Hematopoietic multipotent progenitor cell treated with erythropoietin and hydrocortisone succinate and interleukin-3 and kit ligand, for 4 days (in vitro differentiated cells): ENCODE data around the gene P3R3URF.

Source experiments
- DNase-seq: peaks from one replicate; pipeline ENCODE4 v3.0.0-alpha.2; 2015

The P3R3URF gene

DNA sequence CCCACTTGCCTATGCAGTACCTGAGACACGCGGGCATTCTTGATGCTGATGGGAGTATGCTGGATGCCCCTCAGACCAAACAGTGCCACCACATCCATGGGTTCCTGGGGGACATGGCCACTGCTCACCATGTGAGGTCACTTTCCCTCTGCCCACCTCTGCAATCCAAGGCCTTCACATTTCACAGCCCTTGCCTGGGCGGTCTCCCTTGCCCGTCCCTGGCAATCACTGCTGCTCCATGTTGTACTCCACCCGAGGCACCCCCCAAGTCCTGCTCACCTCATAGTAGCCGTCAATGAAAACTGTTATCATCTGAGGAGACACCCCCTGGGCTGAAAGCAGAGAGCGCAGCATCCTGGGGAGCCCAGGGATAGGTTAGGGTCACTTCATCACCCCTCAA, 17.0 kb upstream of the P3R3URF start:
- DNase-seq: no peak

DNA sequence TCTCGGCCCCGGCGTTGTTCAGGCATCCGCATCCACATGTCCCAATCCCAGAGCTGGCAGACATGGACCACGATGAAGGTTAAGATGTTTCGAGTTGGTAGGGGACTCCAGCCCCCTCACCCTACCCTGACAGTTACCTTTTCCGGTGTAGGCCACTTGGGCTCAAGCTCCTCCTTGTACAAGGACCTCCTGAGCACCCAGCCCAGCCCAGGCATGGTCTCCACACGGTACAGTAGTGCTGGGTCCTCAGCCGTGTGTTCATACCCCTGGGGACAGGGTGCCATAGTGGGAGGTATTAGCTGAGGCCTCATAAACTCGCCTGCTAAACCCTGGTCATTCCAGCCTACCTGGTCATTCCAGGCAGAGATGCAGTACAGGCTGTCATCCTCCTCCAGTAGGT, 15.9 kb upstream of the P3R3URF start:
- DNase-seq: no peak

DNA sequence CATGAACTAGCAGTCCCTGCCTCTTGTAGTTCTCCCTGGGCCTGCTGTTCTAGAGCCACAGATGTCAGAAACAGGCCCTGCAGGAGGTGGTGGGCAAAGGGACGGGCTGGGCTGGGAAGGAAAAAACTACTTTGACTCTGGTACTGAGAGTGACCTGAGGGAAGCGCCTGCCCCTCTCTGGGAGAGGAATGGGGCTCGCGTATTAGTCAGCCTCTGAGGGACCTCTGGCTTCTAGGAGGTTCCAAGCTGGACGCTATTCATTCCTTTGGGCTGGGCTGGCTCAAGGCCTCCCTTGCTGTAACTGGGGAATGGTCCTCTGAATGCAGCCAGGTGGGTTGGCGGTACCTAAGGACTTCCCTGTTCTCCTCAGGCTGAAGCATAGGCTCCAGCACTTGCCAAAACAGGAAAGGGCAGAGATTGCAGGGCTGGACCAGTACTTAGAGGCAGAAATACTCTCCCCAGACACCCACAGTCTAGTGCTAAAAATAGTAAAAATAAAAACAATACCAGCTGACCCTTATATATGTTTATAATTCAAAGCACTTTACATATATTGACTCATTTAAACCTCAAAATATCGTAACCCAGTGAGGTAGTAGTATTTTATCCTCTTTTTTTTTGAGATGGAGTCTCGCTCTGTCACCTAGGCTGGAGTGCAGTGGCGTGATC, 14.9 kb upstream of the P3R3URF start:
- DNase-seq: no peak

DNA sequence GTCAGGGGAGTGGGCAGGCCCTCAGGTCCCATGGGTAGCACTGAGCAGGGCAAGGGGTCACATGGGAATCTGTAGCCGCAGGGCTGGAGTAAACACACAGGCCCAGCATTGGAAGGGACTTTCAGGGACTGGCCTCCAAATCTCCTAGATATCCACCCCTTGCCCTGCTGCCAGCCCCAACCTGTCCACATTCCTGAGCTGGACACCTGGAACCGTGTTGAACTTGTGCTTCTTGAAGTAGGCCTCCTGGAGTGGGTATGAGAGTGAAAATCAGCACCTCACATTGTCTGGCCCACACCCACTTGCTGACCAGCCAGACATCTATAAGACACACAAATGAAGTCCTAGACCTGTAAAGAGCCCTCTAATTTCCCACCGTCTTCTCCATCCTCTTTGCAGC, 14.3 kb upstream of the P3R3URF start:
- no peak for DNase-seq

DNA sequence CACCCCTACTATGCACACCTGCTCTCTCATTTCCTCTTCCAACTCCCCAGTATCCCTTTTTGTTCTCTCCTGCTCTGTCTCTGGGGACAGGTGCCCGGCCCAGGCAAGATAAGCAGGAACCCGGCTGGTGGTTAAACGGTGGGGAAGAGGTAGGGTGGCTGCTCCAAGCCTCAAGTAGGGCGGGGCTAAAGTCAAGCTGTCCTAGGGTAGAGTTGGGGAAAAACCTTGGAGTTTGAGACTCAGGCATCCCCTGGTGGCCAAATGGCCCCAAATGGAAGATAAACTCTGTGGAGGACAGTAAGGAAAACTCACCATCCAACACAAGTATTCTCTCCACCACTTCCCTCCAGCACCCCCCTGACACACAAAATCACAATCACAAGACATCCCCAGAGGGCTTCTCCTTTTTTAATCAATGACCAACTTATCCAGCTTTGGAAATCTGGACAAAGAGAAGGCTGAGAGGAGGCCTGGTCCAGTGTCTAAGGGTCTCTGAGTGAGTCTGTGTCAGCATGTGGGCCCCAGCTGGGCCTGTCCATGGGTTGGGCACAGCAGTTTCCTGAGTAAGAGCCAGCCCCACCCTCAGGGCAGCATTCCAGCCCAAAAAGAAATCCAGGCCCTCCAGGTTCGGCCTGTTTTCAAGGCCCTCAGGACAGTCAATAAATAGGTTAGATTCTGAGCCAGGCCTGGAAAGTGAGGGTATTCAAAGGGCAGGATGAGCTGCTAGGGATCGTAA, 12.2 kb upstream of the P3R3URF start:
- DNase-seq: no peak

DNA sequence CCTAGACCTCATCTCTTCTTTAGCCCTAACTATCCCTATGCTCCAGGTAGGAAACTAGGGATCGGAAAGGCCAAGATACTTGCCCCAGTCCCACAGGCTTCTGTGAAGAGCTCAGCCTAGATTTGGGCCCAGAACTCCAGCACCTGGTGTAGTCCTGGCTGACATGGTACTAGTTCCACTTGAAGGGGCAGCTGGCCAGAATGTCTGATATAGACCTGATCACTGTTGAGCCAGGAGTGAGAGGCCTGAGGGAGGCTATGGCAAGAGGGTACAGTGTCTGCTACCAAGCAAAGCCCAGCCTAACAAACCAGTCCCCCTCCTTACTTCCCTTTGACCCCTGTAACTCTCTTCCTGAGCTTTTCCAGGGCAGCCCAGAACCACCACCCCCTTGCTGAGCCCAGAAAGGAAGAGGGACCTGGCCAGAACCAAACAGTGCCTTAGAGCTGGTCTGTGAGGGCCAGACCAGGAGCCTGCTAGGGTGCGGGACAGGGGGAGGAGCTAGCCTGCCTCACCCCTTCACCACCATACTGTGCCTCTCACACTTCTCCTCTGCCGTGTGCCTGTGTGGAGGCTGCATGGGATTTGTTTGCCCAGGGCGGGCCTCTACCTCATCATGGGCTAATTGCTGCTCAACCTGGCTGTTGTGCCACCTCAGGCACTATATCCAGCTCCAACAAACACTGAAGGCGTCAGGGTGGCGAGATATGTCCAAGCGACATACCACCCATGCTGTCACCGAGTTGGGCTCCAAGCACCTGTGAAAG, 11.0 kb upstream of the P3R3URF start:
- no peak for DNase-seq

DNA sequence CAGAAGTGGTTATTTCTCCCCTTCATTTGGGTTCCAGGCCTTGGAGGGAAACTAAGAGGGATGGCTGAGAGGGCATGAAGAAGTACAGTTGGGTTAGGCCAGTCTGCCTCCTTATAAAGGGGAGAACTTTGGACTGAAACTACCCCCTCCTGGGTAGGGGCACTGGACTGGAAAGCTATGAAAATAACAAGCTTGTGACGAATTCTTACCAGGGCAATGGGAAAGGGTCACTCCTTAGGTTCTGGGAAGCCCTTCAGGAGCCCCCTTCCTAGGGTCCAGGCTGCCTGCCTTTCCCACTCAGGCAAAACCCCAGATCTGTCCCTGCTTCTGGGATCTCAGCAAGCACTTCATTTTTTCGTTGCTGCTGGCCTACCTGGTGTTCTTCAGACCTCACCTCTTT, 9.8 kb upstream of the P3R3URF start:
- no peak for DNase-seq

DNA sequence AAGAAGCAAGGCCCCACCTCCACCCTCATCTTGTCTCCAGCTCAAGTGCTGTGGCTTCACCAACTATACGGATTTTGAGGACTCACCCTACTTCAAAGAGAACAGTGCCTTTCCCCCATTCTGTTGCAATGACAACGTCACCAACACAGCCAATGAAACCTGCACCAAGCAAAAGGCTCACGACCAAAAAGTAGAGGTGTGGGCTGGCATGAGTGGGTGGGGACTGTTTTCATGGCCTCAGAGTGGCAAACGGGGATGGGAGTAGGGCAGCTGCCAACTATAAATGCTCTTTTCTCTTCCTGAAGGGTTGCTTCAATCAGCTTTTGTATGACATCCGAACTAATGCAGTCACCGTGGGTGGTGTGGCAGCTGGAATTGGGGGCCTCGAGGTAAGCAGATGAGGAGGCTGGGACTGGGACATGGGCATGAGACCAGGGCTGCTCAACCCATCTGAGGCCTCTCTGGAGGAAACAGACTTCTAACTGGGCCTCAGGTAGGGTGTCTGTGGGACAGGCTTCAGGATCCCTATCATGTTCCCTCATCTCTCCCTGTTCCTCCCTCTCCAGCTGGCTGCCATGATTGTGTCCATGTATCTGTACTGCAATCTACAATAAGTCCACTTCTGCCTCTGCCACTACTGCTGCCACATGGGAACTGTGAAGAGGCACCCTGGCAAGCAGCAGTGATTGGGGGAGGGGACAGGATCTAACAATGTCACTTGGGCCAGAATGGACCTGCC, 8.8 kb upstream of the P3R3URF start:
- DNase-seq: no peak

DNA sequence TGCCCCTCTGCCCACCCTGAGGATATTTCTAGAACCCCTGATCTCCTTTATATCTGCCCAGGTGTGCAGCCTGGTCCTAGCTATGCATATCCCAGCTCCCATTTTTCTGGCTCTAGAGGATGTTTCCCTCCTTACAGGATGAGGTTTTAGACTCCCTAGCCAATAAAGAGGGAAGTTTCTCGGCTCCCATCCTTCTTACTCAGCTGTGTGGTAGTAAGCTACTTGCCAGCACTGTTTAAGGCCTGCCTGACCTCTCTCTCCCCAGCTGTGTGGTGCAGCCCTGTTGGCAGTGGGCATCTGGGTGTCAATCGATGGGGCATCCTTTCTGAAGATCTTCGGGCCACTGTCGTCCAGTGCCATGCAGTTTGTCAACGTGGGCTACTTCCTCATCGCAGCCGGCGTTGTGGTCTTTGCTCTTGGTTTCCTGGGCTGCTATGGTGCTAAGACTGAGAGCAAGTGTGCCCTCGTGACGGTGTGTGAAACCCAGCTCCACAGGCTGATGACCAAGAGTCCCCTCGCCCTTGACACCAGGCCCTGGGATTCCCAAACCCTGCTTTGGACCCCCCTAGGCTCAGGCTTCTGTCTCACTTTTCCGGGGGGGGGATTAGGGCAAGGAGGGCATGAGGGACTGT, 7.8 kb upstream of the P3R3URF start:
- peak; percentile 69 for DNase-seq

DNA sequence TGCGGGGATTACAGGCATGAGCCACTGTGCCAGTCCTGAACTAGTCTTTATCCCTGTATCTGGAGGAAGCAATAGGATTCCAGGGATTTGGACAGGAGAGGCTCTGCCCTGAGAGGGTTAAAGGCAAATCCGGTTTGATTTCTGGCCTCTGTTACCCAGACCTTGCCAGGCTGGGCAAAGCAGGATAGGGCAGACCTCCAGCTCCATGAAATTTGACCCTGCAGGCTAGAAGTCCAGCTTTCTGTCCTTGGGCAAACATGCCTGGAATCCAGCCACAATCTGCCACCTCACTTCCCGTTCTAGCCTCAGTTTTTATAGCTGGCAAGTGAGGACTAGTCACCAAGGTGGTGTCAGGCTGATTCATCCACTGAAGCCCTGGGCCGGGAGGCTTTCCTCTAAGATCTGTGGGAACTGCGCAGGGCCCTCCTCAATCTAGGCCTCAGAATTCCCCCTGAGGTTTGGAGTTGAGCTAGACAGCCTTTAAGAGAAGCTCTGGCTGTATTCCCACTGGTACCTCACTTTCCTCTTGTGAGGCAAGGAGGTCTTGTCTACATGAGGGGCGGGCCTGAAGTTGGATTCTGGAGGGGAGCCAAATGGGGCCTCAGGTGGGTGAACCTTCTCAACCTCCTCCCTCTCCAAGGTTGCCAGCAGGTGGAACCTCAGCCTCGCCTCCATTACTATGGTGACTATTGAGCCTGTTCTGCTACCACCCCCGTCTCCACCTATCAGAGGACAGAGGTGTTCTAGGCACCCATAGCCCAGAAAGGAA, 7.0 kb upstream of the P3R3URF start:
- no peak for DNase-seq

DNA sequence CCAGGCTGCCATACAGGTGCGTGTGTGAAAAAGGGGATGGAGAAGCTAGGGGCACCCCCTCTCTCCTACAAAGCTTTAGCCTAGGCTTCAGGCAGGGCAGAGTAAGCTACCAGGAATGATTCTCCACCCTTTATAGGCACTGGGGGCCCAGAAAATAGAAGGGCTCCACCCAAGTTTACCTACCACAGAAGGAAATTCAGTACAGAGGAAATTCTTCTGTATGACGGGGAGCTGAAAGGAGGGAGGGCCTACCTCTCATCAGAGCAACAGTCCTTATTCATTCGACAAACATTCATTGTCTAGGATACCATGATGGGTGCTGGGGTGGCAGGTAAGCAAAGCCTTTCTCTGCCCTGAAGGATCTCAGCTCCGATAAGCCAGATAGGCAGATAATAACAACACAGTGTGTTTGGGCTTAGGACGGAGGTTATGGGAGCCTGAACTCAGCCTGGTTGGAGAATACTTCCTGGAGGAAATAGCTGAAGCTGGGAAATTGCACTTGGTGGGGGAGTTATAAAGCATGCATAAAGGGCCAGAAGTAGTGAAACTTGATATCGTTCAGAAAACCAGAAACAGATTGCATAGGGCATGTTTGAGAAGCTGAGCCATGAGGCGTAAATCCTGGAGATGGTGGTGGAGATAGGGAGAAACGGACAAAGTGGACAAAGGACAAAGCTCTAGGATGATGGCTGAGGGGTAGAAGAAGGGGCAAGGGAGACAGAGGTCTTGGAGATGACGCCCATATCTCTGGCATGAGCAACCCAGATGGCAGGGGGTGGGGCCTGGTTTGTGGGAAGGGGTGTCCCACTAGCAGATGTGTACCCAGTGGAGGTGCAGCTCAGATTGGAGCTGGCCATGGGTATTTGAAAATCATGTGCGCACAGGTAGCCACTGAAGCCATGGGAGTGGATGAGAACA, 5.3 kb upstream of the P3R3URF start:
- DNase-seq: no peak

DNA sequence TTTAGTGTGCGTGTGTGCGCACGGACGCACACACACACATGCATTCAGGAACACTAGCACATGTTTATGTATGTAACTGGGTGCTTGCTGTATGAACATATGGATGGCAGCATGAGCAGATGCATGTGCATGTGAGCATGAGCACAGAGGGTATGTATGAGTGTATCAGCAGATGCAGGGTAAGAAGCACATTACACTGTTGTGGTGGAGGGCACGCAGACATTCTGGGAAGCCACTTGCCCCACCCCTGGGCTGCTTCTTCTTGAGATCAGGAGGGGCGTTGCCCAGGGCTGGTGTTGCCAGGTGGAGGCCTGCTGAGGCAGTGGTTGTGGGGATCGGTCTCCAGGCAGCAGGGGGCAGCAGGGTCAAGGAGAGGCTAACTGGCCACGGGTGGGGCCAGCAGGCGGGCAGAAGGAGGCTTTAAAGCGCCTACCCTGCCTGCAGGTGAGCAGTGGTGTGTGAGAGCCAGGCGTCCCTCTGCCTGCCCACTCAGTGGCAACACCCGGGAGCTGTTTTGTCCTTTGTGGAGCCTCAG, 3.9 kb upstream of the P3R3URF start:
- DNase-seq: peak; percentile 62

DNA sequence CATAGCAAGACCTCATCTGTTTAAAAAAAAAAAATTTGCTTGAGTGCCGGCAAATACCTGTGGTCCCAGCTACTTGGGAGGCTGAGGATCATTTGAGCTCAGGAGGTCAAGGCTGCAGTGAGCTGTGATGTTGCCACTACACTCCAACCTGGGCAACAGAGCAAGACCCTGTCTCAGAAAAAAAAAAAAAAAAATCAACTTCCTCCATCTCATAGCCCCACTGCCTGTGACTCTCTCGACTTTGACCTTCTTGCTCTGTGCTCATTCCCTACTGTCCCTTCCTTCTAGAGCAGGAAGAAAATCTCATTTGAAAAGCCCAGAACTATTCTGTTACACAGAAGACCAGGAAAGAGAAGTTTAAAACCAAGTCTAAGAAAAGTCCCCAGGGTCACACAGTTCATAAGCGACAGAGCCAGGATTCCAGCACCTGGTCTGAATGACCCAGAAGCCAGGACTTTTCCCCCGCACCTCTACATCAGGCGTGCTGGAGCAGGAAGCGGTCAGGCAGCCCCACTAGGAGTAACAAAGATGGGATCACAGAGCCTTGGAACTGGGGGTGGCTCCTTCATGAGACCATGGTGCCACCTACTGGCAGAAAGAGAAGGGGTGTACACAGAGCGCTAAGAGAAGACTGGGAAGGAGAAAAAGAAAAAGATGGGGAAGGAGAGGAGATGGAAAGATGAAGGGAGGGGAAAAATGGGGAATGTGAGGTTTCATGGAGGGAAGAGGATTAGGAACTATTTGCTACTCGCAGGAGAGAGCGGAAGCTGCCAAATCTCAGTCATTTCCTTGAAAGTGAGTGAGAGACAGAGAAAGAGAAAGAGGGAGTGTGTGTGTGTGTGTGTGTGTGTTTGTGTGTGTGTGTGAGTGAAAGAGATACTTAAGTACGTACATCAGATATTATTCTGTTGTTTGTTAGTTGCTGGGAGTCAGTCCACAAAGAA, 3.1 kb upstream of the P3R3URF start:
- peak; percentile 89 for DNase-seq

DNA sequence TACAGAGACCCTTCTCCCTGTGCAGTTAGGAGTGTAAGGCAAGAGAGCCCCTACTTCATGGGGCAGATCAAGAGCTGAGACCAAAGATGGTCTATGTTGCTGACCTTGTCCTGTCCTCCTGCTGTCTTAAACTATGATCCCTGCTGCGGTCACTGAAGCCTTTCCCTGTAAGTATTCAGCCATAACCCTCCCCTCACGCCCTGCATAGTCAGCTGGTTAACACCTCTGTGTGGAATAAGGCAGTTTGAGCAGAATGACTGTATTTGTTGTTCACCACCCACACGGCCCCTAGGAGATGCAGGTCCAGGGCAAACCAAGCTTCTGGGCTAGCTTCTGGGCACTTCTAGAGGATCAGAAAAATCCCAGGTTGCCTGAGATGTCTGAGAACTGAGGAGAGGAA, 1.0 kb downstream of the P3R3URF start:
- DNase-seq: no peak

DNA sequence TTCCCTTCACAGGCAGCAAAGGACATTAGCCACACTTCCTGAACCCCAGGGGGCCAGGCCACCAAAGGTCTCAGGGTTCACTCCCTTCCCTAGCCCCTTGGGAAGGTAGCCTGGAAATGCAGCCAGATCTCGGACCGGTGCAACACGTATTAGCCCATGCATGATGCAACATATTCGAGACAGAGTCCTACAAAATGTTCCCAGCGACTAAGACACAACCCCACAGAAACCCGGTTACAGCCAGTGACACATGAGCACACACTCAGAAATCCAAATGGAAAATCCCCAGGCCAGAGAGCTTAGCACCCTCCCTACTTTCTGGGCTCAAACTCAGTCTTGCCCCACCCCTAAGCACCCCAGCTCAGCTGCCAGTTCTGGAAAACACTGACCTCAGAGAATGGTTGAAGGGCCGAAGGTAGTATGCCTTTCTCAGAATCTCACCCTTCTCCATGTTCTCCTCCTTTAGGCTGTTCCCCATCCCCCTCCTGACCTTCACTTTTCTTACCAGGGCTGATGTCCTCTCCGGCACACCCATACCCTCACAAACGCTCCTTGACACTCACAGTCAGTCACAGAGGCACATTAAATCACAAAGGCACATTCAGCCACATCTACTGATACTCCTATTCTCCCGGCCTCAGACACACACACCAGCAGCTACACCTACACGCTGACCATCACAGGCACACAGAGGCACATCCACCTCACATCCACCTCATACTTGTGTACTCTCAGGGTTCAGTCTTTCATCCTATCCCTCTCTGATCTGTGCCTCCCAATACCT, 1.6 kb downstream of the P3R3URF start, which contains the start of gene TSPAN1:
TSS of gene TSPAN1 (plus strand) at position 640 of the 784 bp plus-strand sequence. CDS start 6,021 bp downstream, outside the sequence.
- no peak for DNase-seq

DNA sequence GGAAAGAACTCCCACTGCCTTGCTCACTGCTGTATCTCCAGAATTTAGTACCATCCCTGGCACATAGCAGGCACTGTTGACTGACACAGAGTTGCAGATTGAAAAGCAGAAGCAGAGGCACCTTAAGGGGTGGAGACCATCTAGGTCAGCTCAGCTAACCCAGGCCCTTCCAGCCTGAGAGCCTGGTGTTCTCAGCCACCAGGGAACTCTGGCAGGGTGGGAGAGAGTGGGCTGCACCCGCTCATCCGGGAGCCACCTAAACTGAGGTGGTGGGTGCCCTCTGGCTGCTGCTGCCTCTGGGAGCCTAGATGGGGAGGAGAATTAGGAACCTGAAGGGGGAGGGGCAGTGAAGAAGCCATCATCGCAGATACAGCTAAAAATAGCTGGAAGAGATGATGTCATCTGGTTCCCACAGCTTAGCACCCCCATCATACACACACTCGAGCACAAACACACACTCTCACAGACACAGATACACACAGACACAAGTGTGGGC, 2.9 kb downstream of the P3R3URF start:
- DNase-seq: no peak

DNA sequence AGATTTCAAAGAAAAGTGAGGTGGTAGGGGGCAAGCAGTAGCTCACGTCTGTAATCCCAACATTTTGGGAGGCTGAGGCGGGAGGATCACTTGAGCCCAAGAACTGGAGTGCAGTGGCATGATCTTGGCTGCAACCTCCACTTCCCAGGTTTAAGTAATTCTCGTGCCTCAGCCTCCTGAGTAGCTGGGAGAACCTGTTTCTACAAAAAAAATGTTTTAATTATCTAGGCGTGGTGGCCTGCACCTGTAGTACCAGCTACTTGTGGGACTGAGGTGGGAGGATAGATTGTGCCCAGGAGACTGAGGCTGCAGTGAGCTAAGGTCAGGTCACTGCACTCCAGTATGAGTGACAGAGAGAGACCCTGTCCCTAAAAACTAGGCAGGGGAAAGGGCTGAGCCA, 4.0 kb downstream of the P3R3URF start:
- DNase-seq: no peak

DNA sequence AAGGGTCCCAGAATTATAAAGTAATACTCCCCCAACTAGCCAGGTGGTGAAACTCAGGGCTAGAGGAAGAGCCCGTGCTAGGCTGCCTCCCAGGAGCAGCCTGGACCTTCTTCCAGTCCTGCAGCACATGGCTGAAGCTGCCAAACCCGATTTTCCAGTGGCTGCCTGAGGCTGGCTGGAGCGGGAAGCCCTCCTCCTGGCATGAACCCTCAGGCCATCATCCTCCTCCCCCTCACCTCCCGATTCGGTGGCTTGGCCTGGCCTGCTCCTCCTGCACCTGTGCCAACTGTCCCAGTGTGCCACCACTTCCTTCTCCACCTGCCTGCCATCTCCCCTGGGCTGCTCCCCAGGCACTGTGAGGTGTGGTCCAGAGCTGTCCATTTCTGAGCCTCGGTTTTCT, 4.4 kb downstream of the P3R3URF start:
- no peak for DNase-seq
